HG03571 (cell line): ENCODE results near the gene EML1.

Experiments used
- ATAC-seq: cut with Tn5 transposase; IDR thresholded peaks from one replicate; pipeline ENCODE4 v1.9.1; 2021; ENCODE audit not compliant: unreplicated experiment

EML1 gene

DNA sequence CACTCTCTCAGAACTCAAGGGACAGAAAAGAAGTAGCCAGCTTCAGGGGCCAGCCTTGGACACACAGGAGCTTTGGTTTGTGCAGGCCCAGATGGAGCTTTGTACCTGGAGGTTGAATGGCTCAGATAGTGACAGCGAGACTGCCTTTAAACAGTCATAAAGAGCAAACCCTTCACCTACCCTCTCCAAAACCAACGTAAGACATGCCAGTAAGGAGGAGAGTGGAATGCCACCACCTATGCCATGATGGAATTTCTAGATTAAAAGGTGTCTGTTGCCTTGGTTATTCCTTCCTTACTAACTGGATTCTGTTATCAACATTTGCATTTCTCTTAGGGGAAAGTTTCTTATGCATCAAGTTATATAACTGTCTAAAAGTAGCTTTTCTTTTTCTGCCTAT, 98.1 kb downstream of the EML1 start:
- no peak for ATAC-seq

DNA sequence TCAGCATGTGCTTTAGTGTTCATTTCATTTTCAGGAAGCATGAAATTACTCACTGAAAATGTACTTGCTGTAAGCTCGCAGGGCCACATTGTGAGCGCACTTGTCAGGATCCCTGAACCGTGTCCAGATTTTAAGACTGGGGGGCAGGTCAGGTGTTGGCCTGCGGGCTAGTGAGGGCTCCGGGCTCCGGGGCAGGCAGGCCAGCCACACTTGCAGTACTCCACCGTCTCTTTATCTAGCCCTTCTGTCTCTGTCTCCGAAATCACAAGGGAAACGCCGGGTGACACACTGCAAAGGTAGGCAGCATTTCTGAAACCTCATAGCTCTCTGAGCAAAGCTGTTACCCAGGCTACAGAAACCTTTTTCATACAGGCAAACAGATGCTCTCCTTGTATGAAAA, 98.7 kb downstream of the EML1 start:
- no peak for ATAC-seq

DNA sequence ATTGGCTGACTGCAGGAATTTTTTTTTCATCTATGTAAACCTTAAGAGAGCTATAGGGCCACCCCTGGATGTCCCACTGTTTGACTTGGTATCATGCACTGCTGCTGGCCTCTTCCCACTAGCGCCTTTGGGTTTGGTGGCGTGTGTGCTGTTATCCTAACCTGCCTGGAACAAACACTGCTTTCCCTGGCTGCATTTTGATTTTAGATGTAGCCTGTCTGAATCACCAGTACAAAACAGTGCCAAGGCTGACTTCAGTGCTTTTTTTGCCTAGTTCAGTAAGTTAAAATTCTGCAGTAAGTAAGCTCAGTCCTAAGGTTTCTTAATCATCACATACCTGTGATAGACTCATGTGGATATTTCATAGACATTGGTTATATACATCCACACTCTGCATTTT, 99.2 kb downstream of the EML1 start:
- ATAC-seq, result no peak

DNA sequence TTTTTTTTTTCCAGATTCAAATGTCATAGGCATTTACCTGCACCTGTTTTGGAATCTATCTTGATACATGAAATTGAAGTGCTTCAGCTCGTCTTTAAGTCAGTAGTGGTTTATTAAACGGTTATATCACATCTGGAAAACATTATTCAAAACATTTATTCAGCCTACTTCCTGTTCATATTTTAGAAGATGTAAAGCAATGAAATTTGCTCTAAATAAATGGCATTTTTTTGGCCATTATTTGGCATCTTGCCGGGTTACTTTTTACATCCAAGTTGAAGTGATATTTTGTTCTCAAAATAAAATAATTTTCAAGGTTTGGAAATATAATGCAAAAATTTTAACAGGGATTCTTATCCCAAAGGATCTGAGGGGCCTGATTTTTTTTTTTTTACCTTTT, 103.1 kb downstream of the EML1 start:
- ATAC-seq, result no peak

DNA sequence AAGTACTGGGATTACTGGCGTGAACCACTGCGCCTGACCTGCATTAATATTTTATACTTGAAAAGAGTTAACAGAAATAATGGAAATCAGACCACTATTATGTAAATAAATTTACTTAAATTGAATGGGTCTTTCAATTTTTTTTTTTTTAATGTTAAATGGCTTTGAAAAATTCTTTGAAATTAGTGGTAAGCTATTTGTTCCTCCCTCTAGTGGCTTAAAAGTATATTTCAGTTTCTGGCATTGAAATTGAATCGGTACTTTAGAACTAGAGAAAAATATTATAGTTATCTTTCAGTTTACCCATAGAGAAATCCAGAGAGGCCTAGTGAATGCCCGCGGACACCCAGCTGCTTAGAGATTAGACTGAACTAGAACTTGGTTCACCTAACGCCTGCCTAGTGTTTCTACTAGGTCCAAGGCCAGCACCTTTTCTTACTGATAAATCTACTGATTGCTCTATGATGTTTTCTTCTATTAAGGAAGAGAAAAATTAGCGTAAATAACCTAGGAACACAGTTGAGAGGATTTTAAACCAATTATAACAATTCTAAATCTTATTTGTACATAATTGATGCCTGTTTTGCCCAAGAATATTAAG, 106.5 kb downstream of the EML1 start:
- ATAC-seq, result no peak

DNA sequence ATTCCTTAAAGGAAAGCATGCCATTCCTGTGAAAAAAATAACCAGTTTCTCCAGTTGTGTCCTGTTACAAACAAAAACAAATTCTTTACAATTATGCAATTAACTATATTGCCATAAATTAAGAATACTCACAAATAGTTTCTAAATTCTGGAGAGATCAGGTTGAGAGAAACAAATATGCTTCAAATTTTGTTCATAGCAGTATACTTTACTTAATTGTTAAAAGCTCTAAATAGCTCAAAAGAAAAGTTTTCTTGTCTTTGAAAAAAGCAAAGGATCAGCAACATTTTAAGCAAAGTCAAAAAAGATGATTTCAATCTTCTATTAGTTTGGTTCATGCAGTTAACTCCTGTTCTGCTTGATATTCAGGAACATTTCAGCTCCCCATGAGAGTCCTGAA, 109.7 kb downstream of the EML1 start:
- ATAC-seq, result no peak

DNA sequence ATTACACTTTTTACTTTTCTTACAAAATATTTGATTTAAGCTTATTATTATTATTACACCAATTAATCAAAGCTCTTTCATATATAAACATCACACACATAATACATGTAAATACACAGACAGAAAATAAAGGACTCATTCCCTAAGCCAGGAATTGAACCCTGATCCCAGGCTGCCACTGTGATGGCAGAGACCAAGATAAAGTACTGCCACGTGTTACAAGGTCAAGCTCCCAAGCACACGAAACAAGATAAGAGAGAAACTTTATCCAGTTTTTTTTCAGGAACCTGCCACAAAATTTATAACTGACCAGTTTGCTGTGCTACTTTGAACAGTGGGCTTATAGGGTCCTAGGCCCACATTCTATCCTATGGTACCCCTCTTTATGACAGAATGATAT, 111.3 kb downstream of the EML1 start:
- no peak for ATAC-seq

DNA sequence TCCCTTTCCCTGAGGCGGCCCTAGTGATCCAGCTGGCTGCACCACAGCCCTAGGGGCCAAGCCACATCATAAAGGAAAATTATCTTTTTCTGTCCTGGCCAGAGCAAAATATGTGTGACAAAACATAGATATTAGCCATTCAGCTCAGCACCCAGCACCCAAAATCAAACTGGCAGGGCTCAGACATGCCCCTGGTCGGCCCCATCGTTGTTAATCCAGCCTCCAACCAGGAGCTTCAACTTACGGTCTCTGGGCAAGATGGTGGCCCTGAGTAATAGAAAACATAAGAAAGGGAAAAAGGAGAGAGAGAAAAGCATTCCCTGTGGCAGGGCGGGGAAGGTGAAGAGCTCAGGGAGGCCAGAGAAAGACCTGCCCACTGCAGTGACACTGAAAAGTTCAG, 111.9 kb downstream of the EML1 start:
- no peak for ATAC-seq

DNA sequence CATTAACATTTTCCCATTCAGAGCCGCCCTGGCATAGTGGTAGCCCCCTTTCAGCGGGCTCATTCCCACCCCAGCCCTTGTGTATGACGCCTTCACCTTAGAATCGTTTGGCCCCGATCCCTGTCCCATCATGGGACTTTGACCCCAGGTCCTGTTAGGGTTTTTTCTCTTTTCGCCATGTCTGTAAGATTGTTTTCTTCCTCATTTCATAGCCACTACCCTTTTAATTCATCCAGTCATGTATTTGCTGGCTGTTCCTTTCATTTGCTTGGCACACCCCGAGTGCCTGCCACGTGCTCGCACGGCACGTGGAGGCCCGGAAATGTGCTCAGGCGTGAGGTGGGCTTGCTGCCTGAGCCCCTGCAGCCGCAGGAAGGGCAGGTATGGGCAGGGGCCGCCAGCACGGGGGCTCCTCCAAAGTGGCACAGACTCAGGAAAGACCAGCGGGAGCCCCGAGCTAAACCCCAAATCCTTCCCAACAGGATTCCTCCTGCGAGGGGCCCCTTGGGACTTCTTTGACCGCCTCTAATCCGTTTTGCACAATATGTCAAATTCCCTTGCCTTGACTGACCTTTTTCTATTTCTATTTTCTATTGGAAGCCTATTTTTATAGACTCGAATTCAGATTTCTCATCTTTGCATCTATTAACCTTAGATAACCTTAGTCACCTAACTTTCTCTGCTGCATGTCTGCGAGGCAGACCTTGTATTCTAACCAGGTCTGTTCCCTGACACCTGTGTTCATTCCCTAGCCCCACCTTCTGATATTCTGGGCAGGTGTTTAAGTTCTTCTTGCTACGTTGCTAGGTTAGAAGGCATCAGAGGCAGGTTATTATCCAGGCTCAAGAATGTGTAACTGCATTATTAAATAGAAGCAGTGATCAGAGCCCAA, 114.8 kb downstream of the EML1 start:
- no peak for ATAC-seq

DNA sequence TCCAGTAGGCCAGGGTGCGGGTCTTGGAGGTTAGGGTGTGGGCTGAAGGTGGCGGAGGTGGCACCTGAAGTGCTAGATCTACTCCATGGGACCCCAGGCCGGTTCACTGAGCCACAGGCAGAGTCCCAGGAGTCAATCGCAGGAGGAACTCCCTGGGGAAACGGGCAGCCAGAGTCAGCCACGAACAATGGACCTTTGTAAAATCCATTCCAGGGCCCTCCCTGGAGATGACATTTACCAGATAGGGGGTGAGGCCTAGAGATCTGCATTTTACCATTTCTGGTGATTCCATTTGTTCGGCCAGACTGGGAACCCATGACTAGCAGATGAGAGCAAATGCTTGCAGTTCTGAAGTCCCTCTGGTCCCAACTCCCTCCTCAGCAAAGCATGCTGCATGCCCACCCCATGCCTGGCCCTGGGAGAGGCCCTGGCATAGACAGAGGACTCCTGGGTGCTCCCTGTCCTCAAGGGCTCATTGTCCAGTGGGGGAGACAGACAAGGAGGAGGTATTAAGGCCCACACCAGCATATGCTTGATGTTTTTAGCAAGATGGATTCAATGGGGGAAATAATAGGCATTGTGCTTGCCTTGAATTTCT, 115.5 kb downstream of the EML1 start:
- no peak for ATAC-seq

DNA sequence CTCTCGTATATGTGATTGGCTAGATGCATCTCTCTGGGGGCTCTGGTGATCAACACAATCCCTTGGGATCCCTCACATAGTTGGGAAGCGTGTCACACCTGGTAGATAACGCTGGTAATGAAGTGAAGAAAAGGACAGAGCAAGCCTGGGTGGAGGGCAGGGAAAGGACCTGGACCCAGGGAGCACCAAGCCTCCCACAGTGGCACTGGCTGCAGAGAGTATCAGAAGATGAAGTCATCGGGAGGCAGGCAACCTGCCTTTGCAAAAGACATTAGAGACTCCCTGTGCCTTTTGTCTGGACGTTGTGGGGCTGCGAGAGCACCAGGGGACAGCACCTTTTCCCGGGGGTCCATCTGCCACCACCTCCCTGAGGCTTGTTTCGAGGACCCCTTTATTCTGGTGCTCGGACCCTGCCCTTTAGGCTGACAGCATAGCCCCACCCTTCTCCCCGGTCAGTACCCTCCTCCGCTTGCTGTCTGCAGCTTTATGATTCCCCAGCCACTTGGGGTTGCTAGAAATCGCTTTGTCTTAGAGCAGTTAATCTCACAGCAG, 116.4 kb downstream of the EML1 start:
- ATAC-seq, result no peak

DNA sequence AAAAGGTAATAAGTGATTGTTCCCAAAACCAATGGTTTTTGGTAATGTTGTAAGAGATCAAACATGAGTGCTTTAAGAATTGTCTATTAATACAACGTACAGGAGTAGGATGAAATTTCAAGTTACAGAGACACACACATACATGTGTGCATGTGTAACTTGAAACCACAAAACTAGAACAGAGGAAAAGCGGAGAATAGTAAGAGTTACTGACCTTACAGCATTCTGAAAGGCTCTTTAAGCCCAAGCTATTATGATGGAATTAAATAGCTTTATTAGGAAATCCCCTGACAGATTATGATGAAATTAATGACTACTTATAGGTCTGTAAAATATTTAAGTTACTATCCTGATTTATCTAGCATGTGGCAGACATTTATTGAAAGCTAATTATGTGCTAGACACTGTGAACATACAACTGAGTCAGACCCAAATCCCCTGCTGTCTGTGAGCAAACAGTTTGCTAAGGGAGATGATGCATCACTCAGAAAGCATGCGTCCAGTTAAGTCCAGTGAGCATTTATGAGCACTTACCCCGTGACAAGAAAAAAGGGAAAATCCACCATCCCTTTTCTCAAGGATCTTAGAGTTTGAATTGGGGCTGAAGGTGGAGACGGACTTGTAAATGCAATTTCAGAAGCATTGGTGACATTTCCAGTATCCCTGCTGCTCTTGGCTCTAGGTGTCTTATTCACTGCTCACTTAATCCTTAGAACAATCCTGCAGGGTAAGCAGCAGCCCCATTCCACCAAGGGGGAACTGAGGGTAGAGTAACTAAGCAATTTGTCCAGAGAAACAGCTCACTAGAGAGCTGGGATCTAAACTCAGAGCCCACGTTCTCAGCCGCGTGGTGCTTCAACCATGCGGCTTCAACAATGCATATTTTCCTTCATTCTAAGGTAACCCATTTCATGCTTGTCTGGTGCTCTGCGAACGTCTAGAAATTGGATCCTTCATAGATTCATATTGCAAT, 117.4 kb downstream of the EML1 start:
- no peak for ATAC-seq

DNA sequence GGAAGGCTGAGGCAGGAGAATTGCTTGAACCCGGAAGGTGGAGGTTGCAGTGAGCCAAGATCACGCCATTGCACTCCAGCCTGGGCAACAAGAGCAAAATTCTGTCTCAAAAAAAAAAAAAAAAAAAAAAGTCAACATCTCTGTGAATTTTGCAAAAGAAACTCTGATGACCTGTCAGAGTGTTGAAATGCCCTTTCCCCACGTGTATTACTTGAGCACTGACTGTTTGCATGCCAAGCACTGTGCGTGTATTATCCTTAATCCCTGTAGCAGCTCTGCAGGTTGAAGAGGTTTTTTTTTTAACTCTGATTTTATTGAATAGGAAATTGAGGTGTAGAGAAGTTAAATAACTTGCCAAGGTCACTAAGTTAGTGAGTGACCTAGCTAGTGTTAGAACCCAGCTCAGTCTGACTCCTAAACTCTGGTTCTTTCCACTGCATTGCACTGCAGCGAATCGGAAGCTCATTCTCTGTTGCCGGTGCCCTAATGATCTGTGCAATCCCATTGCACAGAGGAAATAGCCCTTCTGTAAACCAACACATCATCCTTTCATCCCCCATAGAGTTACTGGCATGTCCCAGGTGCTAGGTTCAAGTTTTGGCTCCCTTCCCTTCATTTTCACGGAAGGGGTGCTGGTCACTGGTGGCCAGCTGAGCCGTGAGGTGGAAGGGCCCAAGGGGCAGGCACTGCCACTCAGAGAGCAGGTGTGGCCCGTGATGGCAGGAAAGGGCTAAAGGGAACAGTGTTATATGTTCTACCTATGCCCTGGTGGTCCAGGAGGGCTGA, 122.3 kb downstream of the EML1 start:
- no peak for ATAC-seq

DNA sequence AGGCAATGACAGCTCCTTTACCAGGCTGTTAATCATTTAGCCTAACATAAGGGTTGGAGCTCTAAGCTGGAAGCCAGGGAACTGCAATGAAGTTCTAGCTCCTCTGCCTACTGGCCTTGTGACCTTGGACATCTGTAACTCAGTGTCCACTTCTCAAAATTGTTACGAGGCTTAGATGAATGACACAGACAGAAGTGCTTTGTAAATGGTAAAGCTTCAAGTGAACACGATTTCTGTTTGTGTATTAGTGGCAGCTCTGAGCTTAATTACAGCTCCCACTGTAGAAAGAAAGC, 122.8 kb downstream of the EML1 start:
- no peak for ATAC-seq

DNA sequence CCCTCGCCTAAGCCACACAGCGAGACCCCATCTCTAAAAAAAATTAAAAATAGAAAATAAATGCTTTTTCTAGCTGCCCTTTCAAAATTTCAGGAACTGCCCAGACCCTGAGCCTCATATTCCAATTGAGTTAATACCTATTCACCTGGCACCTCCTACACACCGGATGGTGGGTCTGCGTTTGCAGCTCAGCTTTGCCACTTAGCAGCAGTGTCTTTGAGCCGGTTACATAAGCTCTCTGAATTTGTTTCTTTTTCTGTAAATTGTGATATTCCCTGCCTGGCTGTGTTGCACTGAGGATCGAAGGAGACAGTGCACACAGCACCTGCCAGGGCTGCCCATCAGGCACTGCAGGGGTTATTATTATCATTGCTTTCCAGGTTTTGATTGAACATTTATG, 125.6 kb downstream of the EML1 start:
- ATAC-seq, result no peak

DNA sequence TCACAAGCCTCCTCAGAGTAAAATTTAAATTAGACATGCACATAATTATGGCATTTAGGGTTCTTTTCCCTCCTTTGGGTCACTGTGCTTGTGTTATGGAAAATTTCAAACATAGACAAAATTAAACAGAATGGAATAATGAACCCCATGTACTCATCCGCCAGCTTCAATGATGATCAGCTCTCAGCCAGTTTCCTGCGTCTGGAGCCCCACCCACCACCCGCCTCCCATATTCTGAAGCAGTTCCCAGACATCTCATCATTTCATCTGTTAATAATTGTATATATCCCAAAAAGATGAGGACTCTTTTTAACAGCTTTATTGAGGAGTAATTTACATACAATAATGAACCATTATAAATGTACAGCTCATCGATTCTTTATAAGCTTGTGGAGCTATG, 128.2 kb downstream of the EML1 start:
- ATAC-seq, result no peak

DNA sequence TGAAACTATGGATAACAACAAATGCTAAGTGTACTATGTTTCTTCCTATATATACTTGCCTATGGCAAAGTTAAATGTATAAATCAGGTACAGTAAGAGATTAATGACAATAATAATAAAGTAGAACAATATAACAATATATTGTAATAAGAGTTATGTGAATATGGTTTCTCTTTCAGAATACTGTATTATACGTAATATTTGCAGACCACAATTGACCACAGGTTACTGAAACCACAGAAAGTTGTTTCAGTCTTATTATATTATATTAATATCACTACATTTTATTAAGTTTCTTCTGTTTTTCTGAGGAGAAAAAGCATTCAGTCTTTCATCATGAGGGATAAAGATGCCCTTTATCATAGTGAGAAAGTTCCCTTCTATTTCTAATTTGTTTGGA, 131.2 kb downstream of the EML1 start:
- no peak for ATAC-seq

DNA sequence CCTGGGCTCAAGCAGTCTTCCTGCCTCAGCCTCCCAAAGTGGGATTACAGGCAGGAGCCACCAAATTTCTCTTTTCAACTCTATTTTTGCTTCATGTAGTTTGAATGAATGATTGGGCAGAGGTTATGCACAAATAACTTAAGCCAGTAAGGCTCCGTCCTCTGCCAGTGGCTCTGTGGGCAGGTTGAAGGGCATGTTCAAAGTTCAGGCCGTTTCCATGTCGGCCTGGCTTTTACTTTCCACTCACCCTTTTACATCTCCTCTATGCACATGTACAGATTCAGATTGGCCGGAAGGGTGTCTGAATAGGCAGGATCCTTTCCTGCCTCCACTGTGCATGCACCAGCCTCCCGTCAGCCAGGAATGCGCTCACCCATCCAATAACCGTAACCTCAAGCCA, 132.3 kb downstream of the EML1 start:
- no peak for ATAC-seq

DNA sequence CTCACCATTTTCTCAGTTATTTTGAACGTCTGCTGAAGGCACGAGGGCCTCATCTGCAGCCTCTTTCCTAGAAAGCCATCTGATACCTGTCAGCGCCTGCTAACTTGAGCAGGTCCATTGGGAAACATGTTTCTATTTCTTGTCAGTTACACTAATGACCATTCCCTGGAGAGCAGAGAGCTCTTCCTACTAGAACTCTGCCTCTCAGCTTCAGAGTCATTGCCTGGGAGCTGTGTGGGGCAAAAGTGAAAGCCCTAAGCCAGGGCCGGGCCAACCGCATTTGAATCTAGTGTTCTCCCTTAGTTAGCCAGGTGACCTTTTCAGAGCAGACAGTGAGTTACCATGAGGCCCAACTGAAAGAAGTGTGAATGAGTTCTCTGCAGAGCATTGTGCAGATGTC, 135.8 kb downstream of the EML1 start:
- ATAC-seq, result no peak

DNA sequence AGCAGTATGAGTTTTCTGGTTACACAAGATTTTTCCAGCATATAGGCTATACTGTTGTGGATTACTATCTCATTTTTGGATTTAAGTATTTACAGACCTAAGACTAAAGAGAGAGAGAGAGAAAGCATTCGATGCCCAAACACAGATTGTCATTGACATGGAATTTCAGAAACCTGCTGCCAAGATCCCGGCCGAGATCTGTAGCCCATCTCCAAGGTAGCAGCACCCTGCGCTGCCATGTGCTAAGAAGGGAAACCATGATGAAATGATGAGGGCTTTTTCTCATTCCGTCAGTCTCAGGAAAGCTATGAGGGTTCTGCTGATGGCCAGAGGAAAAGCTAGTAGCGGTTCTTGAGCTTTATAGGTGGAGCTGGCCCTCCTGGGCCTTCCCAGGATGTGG, 136.4 kb downstream of the EML1 start:
- no peak for ATAC-seq
